Mammary epithelial cell (primary cell): Measurements from ENCODE around the gene SYTL2.

Experiments
- EZH2 ChIP-seq: IDR thresholded peaks from 2 replicates; pipeline ENCODE4 v1.6.1; 2012; ENCODE audit warnings: low read length, inconsistent platforms, borderline replicate concordance
- TF ChIP-seq, protein P1 (sequence below), 2 donors: IDR thresholded peaks in 1 of 2; conservative IDR thresholded peaks in 1 of 2; 2 replicates each; pipeline ENCODE4 v1.5.1; 2011 to 2012; ENCODE audit warnings: inconsistent platforms in 2 of 2, low read length in 2 of 2, mild to moderate bottlenecking in 2 of 2, control low read depth in 1 of 2, low read depth in 1 of 2; ENCODE audit not compliant: insufficient read depth in 1 of 2; ENCODE audit errors: extremely low read depth in 1 of 2

DNA sequence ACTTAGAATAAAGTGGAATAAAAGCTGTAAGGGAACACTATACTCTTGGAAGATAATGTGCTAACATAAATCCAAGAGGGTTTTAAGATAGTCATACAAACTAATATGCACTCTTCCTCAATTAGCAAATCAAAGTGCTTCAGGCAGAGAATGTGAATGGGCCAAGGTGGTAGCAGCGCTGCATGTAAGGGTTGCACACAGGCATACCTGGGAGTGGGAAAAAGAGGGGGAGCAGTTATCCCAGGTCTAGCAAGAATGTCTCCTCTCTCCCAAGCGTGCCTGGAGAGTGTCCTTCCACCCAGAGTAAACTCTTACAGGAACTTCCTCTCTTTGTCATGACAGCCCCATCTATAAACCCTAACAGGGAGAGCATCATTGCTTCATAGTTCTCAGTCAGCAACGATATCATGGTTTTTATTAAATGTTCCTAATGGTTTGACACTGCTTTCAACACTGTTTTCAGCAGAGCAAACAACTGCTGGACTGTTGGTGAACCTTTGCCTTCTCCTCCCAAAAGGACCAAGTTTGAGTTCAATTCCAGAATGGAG is 61.6 kb downstream of the SYTL2 start:
- TF ChIP-seq, protein P1, sequence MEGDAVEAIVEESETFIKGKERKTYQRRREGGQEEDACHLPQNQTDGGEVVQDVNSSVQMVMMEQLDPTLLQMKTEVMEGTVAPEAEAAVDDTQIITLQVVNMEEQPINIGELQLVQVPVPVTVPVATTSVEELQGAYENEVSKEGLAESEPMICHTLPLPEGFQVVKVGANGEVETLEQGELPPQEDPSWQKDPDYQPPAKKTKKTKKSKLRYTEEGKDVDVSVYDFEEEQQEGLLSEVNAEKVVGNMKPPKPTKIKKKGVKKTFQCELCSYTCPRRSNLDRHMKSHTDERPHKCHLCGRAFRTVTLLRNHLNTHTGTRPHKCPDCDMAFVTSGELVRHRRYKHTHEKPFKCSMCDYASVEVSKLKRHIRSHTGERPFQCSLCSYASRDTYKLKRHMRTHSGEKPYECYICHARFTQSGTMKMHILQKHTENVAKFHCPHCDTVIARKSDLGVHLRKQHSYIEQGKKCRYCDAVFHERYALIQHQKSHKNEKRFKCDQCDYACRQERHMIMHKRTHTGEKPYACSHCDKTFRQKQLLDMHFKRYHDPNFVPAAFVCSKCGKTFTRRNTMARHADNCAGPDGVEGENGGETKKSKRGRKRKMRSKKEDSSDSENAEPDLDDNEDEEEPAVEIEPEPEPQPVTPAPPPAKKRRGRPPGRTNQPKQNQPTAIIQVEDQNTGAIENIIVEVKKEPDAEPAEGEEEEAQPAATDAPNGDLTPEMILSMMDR (conservative IDR thresholded peaks at IDR 0.05 in 1 of 2, IDR thresholded peaks at IDR 0.05 in 1 of 2; ENCODE audit: extremely low read depth in 1 of 2, insufficient read depth in 1 of 2, low read depth in 1 of 2, low read length in 2 of 2) = no peak
- TF ChIP-seq EZH2 = no peak
